HG02970 (cell line): ENCODE results near the gene PTPRM.

Source experiments
- ATAC-seq: cut with Tn5 transposase; IDR thresholded peaks from one replicate; pipeline ENCODE4 v1.9.1; 2021; ENCODE audit warnings: mild to moderate bottlenecking, moderate library complexity, moderate number of reproducible peaks; ENCODE audit not compliant: unreplicated experiment, low FRiP score

PTPRM gene

DNA sequence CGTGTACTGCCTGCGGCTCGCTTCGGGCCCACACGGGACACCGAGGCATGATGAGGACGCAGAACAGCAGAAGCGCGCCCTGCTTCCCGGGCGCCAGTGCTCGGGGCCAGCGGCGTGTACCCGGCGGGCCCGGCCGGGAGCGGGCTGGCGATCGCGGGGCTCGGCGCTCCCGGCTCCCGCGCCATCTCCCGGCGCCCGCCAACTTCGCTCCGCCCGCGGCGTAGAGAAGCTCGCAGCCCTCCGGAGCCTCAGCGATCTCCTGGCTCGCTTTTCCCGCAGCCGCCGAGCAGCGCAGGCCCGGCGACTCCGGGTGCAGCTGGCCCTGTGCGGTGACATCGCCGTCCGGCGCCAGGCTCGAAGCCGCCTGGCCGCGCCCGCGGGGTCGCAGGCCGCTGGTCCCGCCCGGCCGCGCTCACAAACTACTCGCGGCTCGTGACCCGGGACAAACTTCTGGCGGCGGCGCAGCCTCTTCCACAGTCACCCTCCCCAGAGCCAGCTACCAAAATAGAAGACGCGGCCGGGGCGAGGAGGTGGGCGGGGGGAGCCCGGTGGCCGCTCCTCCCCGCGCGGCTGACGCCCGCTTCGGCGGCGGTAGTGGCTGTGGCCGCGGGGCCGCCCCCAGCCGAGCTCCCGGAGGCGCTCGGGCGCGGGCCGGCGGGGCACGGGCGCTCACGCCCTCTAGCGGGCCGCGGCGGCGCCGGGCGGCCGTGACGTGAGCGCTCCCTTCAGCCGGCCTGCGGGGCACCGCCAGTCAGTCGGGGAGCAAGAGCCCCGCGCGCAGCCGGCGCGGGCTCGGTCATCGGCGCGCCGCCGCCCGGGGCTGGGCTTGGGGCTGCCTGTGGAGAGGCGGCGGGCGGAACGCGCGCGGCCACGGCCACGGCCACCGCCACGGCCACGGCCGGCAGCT is at the start of gene PTPRM:
Gene PTPRM, plus strand, starts transcription at position 750 of the 907 bp plus-strand sequence. CDS start 503 bp downstream, outside the sequence.
- peak; percentile 59 for ATAC-seq

DNA sequence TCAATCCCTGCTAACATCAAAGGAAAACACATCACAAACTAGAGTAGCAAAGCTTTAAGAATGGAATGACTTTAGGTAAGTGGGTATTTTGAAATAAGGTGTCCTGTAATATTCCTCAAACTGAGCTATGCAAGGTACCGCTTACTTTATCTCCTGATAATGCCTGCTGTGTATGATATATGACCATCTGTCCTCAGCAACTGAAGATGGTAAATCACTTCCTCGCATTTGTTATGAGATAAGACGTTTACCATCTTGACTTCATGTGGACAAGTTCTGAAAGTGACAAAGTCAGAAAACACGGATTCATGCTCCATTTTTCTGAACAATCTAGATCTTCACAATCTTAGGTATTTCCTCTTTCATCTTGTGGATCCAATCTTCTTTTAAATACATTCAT is 49.3 kb upstream of the PTPRM start:
- no peak for ATAC-seq

DNA sequence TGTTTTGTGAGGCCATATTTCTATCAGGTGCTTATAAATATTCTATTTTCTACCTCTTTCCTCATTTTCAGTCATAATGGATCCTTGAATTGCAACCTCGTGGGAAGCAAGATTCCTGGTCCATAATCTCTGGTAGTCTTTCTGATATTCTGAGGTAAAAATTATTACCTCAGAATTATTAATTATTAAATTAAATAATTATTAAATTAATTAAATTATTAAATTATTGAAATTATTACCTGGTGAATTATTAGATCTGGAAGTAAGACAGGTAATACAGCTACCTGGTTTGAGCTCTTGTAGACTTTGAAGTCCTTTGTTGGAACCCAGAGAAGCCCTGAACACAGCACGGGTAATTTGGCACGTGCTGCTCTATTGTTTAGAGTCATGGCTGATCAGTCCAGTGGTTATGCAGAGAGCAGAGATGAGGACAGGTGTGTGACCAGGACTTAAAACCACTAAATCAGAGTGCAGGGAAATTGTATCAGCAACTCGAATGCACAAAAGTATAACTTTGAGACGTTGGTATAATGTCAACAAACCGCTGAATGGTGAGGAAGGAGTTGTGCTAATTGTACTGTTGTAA is 46.8 kb upstream of the PTPRM start:
- no peak for ATAC-seq

DNA sequence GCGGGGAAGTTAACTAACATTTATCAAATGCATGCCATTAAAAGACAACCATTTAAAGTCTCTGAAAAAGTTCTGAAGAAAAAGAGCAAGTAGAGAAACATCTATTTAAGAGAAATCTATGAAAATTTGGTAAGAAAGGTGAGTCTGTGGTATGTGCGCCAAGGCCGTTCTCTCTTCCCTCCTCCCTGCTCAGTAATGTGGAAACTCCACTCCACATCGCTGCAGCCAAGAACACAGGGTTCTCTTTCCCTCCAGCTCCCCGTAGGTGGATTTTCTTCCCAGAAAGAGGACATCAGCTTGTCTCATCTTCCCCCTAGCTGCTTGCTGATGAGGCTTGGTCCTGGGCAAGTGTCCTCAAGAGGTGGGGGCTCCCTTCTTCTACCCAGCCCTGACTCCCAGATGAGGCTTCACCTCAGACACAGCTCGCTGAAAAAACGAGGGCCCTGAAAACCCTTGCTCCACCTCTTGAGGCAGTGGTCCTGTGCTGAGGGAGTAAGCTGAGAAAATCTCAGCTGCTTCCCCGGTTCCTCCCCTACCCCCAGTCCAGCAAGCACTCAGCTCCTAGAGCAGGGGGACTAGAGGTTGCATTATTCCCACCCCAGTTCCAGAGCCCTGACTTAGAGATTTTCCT is 45.8 kb upstream of the PTPRM start:
- ATAC-seq = no peak

DNA sequence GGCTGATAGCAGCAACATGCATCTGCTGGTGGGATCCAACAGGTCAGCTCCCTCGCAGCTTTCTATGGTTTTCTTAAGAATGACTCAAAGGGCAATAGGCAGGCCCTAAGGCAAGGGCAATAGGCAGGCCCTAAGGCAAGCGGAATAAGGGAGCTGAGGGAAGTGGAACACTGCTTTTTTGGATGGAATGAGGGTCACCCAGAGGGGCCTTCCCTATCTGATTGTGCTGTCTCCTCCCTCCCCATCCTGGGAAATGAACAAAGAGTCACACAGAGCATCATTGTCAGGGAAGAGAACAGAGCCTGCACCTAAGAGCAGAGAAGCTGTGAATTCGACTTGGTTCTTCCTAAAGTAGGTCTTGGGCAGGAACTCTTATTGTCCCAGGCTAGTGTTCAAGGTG is 43.3 kb upstream of the PTPRM start:
- no peak for ATAC-seq

DNA sequence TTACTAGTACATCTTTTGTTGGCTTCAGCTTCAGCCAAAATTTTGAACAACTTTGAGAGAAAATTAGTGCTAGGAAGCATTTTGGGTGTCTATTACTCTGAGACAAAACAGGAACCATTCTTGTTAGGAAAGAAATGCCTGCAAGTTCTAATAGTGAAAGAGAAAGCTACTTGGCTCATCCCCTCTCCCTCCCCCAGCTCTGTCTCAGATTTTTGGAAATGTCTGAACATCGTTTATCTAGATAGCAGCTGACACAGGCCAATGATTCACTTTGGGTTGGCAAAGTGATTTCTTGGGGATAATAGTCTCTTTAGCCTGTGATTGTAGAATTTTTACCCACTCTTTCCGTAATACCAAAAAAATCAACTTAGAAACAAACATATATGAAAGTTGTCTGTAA is 42.3 kb upstream of the PTPRM start:
- ATAC-seq = no peak

DNA sequence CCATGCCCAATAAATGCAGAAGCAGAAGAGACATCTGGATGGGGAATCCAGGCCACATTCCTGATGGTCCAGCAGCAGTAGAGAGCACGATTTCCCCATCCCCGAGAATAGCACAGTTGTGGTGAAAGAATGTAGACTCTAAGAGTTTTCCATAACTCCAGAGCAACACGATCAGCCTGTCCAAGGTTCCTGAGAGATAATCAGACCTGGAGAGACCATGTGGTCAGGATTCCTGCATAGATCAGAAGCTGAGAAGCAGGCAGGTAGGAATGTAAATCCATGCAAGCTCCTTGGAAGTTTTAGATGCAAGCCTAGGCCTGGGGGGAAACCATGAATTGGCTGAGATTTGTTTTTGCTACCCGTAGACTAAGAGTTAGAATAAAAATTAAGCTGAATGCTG is 34.2 kb upstream of the PTPRM start:
- no peak for ATAC-seq

DNA sequence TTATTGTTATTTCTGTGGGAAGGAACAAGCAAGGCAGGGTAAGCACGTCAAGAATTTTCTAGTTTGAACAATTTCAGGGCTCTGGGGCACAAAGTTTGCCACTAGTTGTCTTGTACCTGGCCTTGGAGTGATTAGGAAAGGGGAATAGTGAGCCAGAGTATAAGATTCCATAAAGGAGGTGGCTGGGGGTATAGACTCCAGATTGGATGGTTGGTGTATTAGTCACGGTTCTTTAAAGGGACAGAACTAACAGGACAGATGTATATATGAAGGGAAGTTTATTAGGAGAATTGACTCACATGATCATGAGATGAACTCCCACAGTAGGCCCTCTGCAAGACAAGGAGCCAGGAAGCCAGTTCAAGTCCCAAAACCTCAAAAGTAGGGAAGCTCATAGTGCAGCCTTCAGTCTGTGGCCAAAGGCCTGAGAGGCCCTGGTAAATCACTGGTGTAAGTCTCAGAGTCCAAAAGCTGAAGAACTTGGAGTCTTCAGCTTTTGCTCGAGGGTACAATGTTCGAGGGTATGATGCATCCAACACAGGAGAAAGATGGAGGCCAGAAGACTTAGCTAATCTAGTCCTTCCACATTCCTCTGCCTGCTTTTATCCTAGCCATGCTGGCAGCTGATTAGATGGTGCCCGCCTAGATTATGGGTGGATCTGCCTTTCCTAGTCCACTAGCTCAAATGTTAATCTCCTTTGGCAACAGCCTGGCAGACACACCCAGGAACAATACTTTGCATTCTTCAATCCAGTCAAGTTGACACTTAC is 31.5 kb upstream of the PTPRM start:
- ATAC-seq = no peak

DNA sequence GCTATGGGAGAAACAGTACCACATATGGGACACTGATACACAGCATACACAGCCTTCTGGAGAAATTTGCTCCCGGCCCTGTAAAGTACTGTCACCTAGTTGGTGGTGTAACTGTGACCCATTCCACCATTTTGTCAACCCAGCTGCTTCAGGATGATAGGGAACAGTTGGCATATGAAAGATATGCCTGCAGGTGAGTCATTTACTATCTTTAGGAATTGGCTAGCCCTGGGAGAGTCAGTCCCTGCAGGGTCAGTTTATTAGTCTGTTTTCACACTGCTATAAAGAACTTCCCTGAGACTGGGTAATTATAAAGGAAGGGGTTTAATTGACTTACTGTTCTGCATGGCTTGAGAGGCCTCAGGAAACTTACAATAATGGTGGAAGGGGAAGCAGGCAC is 30.0 kb upstream of the PTPRM start:
- ATAC-seq = no peak

DNA sequence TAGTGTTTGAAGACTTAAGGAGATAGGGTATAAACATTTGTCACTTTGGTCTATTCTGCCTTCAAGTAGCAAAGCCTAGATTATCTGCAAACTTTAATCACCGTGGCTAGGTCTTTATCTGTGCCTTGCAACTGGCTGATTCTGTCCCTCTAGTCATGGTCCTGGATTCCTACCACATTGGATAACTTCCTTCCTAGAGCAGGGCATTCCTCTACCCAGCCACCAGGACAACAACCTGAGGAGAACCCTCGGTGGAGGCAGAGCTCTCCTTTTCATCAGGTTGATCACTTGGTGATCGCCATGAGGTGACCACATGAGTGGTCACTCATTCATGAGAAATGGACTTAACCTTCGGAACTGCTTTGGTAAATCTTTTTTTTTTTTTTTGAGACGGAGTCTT is 25.3 kb upstream of the PTPRM start:
- no peak for ATAC-seq

DNA sequence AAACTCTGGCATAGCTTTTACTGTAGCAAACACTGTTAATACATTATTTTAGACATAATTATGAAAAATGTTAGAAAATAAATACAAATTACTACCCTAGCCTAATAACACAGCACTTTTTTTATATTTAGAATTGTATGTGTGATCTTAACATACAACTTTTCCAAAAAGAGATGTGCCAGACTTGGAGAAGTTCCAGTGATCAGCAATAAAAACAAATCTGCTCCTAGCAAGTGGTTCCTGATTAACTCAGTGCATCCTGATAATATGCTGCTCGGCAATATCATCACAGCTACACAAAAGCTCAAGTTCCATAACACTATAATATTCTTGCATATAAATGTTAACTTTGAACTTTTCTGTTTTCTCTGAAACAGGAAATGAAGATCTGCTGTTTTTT is 22.4 kb upstream of the PTPRM start:
- no peak for ATAC-seq

DNA sequence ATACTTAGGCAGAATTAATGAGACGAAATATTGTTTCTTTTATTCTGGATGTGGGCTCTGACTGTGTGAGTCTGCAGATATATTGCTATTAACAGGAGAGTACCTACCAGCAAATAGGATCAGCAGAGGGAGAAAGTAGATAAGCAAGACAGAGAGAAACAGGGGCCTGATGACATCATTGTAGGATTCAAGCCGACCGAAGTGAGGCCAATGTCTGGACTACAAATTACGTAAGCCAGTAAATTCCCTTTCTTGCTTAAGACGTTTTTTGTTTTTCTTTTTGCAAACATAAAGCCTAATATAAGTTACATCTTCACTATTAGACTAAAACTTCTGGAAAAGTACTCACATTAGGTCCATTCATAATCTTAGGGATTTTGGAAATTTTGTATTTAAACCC is 21.4 kb upstream of the PTPRM start:
- ATAC-seq = no peak

DNA sequence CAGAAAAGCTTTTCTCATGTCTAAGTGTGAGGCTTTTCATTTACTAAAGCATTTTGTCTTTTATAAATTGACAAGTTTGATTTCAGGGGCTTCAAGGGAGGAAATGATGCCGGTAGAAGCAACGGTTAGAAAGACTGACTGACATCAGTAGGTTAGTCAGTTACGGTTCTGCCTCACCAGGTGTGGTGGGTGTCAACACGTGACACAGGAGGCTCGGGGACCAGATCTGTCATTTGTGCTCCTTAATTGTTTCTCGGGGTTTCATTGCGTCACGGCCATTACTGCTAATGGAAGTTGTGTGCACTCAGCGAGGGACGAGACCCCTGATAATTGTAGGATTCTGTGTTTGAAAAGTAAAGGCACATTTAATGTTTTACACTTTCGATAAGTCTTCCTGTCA is 18.9 kb upstream of the PTPRM start:
- ATAC-seq = no peak

DNA sequence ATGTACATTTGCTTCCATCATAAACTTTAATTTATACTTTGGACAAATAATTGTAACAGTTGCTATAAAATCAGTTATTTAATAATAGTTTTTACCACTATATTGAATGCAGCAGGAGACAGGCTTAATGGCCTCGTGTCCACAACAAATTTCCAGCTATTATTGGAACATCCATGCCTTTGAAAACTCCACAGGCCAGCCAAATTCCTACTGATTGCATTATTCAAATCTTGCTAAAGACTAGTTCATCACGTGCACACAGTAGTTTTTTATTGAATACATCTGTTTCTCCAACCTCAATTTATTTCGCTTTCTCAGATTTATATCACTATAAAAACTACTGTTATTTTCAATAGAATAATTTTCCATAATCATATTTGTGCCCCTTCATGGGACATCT is 18.4 kb upstream of the PTPRM start:
- no peak for ATAC-seq

DNA sequence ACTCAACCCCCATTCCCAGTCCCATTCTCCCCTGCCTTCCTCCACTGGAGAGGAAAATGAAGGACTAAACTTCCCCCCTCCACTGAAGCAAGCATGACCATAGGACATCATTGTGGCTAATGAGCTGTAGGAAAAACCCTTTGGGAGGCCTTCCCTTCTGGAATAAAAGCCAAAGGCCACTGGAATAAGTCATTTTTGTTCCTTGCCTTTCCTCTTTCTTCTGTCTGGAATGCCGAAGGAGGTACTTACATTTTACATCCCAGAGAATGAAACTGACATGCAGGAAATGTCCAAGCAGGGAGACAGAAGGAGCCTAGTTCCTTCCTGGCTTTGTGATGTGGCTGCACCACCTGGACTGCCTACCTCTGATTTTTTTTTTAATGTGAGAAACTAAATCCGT is 9.1 kb upstream of the PTPRM start:
- no peak for ATAC-seq

DNA sequence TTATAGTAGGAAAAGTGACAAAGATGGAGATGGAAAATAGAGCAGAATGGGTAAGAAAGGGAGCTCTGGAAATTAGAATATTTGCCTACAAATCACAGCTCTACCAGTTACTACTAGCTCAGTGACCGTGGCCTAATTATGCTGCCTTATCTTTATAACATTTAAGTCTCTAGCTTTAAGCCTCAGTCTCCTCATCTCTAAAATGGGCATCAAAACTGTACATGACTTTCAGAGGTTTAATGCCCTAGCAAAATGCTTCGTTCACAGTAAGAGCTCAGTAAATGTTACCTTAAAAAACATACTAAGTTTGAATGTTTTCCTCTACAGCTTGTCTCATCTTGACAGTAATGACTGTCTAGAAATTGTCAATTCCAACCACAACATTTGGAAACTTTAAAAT is 8.3 kb upstream of the PTPRM start:
- no peak for ATAC-seq

DNA sequence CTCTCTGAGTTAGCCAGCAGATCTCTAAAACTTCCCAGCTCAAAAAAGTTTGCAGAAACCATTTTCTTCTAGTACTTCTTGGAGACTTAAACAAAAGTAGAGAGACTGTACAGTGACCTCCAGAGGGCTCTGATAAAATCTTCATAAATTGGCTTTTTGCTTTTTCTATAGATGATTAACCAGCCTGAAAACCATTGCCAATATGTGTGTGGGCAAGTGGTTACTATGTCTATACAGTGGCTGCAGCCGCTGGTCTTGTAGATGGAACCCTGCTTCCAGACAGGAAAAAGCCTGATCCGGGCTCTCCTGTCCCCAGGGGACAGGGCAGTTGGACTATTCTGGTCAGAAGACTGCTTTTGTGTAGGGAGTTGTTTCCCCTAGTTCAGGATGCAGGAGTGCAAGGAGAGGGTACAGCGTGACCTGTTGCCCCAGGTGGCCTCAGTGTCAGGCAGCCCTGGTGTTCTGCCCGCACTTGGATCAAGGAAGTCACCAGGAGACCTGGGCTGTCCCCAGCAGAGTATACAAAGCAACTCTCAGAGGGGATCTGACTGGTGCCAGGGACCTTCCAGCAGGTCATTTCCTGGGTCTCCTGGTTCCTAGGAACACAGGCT is 7.3 kb upstream of the PTPRM start:
- no peak for ATAC-seq

DNA sequence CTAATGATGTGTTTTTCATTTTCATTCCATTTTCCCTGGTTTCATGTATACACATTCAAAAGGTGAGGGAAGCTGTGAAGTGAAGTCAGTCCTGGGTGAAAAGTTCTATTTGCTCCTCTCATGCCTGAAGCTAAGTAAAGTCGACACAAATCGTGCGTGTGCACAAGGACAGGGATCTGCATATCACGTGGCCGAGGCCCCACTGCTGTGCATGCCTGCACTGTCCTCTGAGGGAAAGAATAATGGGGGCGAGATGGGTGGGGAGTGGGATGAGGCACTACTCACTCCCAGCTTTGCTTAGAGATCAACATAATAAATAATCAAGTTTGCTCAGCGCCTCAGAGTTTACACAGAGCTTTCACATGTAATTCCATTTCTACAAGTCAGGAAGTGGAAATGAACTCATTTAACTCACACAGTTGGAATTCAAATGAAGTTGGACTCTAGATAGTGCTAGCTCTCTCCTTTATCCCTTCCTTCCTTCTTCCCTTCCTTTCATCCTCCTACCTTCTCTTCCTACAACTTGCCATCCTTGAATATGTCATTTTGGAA is 5.1 kb upstream of the PTPRM start:
- no peak for ATAC-seq

DNA sequence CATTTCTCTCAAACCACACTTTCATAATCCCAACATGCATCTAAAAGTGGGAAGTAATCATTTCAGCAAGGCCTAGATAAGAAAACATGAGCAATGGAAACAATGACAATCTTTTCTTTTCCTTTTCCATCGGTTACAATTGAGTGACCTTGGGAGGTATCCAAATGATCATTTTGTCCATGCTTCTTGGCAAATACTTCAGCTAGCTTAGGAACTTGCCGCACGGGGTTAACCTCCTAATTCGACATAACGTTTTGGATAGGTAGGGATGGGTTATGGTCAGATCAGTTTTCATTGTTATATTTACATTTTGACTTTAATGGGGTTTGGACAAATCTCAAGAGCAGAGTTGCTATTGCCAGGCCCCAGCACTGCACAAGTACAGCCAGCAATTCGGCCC is 4.6 kb upstream of the PTPRM start:
- ATAC-seq = no peak

DNA sequence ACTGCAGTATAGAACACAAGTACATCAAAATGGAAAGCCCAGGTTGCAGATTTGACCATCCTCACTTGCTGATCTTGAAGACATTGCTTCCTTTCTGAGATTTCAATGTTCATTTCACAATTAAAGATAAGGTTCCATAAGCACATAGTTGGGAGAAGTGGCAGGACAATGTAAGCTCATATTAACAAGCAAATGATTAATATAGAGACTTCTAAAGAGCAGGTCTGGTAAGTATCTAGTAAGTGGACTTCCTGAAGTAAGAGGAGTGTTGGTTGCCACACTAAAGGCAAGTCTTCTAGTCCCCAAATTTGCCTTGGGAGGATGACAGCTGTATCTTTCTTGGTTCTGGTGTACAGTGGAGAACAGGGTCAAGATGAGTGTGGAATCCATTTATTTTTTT is 1.4 kb upstream of the PTPRM start:
- no peak for ATAC-seq
